Sigmoid colon (tissue), 7 donors: ENCODE data around the gene HEATR5B. TPM values are rescaled to one million over a fixed set of nuclear protein-coding genes. Genes with fewer than 3 reads are reported as not detected.

Source experiments
- DNase-seq: peaks from one replicate; pipeline ENCODE4 v3.0.0-alpha.2; 2019
- H3K27ac ChIP-seq, 4 donors: fragments of 200-600 bp; sonication (generic); one replicate each; pipeline ENCODE4 v1.5.1; 2016 to 2019; ENCODE audit warnings: mild to moderate bottlenecking in 1 of 4
- H3K27me3 ChIP-seq, 3 donors: fragments of 200-600 bp; sonication (generic); one replicate each; pipeline ENCODE4 v1.5.1; 2019; ENCODE audit warnings: mild to moderate bottlenecking in 1 of 3
- H3K36me3 ChIP-seq, 4 donors: fragments of 200-600 bp; sonication (generic); one replicate each; pipeline ENCODE4 v1.5.1; 2016 to 2019
- H3K4me1 ChIP-seq, 4 donors: fragments of 200-600 bp; sonication (generic); one replicate each; pipeline ENCODE4 v1.5.1; 2017 to 2019
- H3K4me3 ChIP-seq, 4 donors: fragments of 200-600 bp; sonication (generic); one replicate each; pipeline ENCODE4 v1.5.1; 2017 to 2019; ENCODE audit warnings: mild to moderate bottlenecking in 2 of 4, moderate library complexity in 1 of 4
- H3K9me3 ChIP-seq, 4 donors: fragments of 200-600 bp in 3 of 4; sonication (generic) in 3 of 4; one replicate each; pipeline versions ENCODE4 v1.5.1 to v1.6.1; 2013 to 2019
- EP300 ChIP-seq, 4 donors: sonication (generic); formaldehyde crosslinking; IDR thresholded peaks; one replicate each; pipeline ENCODE4 v1.6.1; 2017; ENCODE audit warnings: antibody characterized with exemption in 4 of 4
- POLR2A ChIP-seq, 2 donors: fragments of 450-650 bp; IDR thresholded peaks; one replicate each; pipeline ENCODE4 v1.6.1; 2016; ENCODE audit warnings: antibody characterized with exemption in 2 of 2, mild to moderate bottlenecking in 2 of 2, moderate library complexity in 2 of 2
- POLR2AphosphoS5 ChIP-seq, 4 donors: sonication (generic); formaldehyde crosslinking; IDR thresholded peaks; one replicate each; pipeline ENCODE4 v1.6.1; 2017; ENCODE audit warnings: antibody characterized with exemption in 4 of 4
- WGBS, 2 donors: extraction: QIAGEN DNeasy Blood & Tissue Kit; methylation state at CpG; one replicate each; pipeline ENCODE4 v1.1.7; 2013; 5-methylcytosine and 5-hydroxymethylcytosine counted together
- intact Hi-C: fragments of 100-400 bp; cut with DNase I; formaldehyde crosslinking; loops from one replicate; pipeline ENCODE4 v1.15.1; 2023
- polyA plus RNA-seq, 3 donors: library from polyadenylated mRNA; stranded (reverse); fragments of 200-250 nt; gene quantifications; one replicate each; pipeline ENCODE4 v1.2.3, GENCODE V29; 2013
- total RNA-seq, 4 donors: library from RNA; depleted of rRNA; stranded (reverse); fragments of >200 nt; gene quantifications; one replicate each; pipeline ENCODE4 v1.1.0, GENCODE V29; 2016
- TF ChIP-seq, protein P1 (sequence below), 4 experiments: fragments of 450-650 bp in 3 of 4; fragments of 200-600 bp in 1 of 4; IDR thresholded peaks; one replicate each; pipeline ENCODE4 v1.5.1; 2016 to 2019; ENCODE audit warnings: antibody characterized with exemption in 4 of 4, mild to moderate bottlenecking in 3 of 4, moderate library complexity in 2 of 4
- donor health status: healthy with polysubstance abuse.
- donor health status: Bipolar disorder and iron deficiency.
- donor health status: healthy.

HEATR5B gene
- total and polyA plus RNA-seq, 7 donors: 3.0 to 24.7 (median 16.6) TPM

DNA sequence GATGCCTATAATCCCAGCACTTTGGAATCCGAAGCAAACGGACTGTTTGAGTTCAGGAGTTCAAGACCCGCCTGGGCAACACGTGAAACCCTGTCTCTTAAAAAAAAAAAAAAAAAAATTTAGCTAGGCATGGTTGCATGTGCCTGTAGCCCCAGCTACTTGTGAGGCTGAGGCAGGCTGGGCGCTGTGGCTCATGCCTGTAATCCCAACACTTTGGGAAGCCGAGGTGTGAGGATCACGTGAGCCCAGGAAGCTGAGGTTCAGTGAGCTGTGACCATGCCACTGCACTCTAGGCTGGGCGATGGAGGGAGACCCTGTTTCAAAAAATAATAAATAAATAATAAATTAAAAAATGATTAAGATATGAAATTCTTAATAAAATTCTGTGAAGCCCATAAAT lies 108.9 kb downstream of the HEATR5B start:
- H3K27ac ChIP-seq: no peak overlapping the region
- intact Hi-C loops: no loop called here
- TF ChIP-seq POLR2AphosphoS5 (IDR thresholded peaks at IDR 0.05) (no peak), POLR2A (IDR thresholded peaks at IDR 0.05) (no peak), EP300 (IDR thresholded peaks at IDR 0.05) (no peak)
- H3K4me3 ChIP-seq: no peak overlapping the region
- no peaks in the 10 kb centered on the region for H3K27me3 ChIP-seq
- no peaks in the 10 kb centered on the region for H3K9me3 ChIP-seq
- H3K36me3 ChIP-seq: peaks cover 0 to 10% (median 0%) of the 10 kb centered on the region in 4 donors
- 88 to 95% methylated on average over 8 of the region's 8 CpGs for WGBS, 2 donors
- no peak for DNase-seq
- no peaks in the 10 kb centered on the region for H3K4me1 ChIP-seq

DNA sequence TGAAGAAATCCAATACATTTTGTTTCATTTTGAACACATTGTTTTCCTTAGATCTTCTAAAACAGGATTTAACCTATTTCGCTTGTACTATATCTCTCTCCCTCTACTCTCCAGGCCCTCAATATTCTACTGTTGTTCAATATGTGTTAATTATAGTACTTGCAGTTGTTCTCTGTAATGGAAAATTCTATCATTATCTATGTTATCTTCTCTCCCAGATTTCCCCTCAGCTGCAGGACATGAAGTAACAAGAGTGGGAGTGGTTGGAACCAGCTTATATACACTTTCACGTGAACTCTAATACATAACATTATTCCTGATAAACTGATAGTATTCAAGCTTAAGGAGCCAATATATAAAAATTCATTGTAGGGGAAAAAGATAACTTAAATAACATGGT lies 110.9 kb downstream of the HEATR5B start:
- Histone ChIP-seq H3K4me1 (no peaks in the 10 kb centered on the region), H3K36me3 (no peaks in the 10 kb centered on the region), H3K27me3 (no peaks in the 10 kb centered on the region), H3K9me3 (no peaks in the 10 kb centered on the region), H3K27ac (no peak overlapping the region), H3K4me3 (no peak overlapping the region)
- TF ChIP-seq EP300 (IDR thresholded peaks at IDR 0.05) (no peak), POLR2A (IDR thresholded peaks at IDR 0.05) (no peak), POLR2AphosphoS5 (IDR thresholded peaks at IDR 0.05) (no peak)
- TF ChIP-seq, protein P1, sequence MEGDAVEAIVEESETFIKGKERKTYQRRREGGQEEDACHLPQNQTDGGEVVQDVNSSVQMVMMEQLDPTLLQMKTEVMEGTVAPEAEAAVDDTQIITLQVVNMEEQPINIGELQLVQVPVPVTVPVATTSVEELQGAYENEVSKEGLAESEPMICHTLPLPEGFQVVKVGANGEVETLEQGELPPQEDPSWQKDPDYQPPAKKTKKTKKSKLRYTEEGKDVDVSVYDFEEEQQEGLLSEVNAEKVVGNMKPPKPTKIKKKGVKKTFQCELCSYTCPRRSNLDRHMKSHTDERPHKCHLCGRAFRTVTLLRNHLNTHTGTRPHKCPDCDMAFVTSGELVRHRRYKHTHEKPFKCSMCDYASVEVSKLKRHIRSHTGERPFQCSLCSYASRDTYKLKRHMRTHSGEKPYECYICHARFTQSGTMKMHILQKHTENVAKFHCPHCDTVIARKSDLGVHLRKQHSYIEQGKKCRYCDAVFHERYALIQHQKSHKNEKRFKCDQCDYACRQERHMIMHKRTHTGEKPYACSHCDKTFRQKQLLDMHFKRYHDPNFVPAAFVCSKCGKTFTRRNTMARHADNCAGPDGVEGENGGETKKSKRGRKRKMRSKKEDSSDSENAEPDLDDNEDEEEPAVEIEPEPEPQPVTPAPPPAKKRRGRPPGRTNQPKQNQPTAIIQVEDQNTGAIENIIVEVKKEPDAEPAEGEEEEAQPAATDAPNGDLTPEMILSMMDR (IDR thresholded peaks at IDR 0.05): no peak
- WGBS, 2 donors: 80 to 89% methylated on average over 2 of the region's 2 CpGs
- intact Hi-C loops: no loop called here
- no peak for DNase-seq

GRCh38 chr2:36971990-36972389 lies 112.2 kb downstream of the HEATR5B start:
- Histone ChIP-seq H3K27me3 (no peaks in the 10 kb centered on the region), H3K36me3 (no peaks in the 10 kb centered on the region), H3K4me3 (no peak overlapping the region), H3K27ac (no peak overlapping the region), H3K9me3 (no peaks in the 10 kb centered on the region), H3K4me1 (no peaks in the 10 kb centered on the region)
- no peak for DNase-seq
- TF ChIP-seq, protein P1 (IDR thresholded peaks at IDR 0.05): no peak
- TF ChIP-seq POLR2A (IDR thresholded peaks at IDR 0.05) (no peak), POLR2AphosphoS5 (IDR thresholded peaks at IDR 0.05) (no peak), EP300 (IDR thresholded peaks at IDR 0.05) (no peak)
- intact Hi-C loops: no loop called here

DNA sequence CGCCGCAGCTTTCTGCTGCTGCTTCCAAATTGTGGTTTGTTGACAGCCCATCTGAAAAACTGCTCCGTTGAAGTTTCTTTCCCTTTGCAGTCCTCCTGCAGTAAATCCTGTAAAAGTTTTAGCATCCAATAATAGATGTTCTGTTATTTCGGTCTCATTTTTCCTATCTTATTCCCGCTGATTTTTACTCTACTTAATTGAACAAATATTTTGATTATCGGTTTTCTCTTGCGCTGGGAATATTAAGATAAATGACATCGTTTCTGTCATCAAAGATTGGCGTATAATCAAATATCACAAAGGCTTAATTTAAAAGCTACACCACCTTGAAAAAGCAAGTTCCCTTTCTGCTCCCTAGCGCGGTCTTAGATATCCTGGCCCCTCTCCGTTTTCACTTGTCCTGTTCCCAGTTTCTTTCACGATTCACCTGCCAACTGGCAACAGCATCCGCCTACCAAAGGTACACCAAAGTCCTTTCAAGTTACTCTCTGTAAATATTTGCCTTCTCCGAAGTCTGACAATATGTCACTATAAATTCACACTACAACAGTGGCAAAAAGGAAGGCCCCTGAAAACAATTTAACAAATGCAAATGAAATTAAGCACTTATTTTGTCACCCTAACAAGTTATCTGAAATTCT lies 116.8 kb downstream of the HEATR5B start:
- TF ChIP-seq, protein P1 (IDR thresholded peaks at IDR 0.05): no peak
- TF ChIP-seq POLR2AphosphoS5 (IDR thresholded peaks at IDR 0.05) (no peak), EP300 (IDR thresholded peaks at IDR 0.05) (no peak), POLR2A (IDR thresholded peaks at IDR 0.05) (no peak)
- 8 to 24% methylated on average over 15 of the region's 15 CpGs for WGBS, 2 donors
- DNase-seq: no peak

GRCh38 chr2:36966370-36967235 lies 117.6 kb downstream of the HEATR5B start, which contains the start of gene STRN:
Gene STRN, minus strand, starts transcription at chr2:36966536. Its CDS starts 73 bp downstream, at chr2:36966463.
- intact Hi-C loops: no loop called here

More for the DNA sequence above, 116.8 kb downstream of the HEATR5B start:
- Histone ChIP-seq H3K27ac (peak overlapping the region; percentile 80 to 90 (median 84)), H3K4me1 (peaks cover 0 to 15% (median 7%) of the 10 kb centered on the region in 4 donors), H3K9me3 (no peaks in the 10 kb centered on the region), H3K4me3 (peak overlapping the region; percentile 65 to 99 (median 94)), H3K36me3 (no peaks in the 10 kb centered on the region), H3K27me3 (no peaks in the 10 kb centered on the region)
- intact Hi-C loops: no loop called here

More at GRCh38 chr2:36966370-36967235, 117.6 kb downstream of the HEATR5B start, which contains the start of gene STRN:
- Histone ChIP-seq H3K9me3 (no peaks in the 10 kb centered on the region), H3K4me3 (peak within 1 kb of the TSS; percentile 86 to 99 (median 94)), H3K27ac (peak within 1 kb of the TSS; percentile 87 to 90 (median 90)), H3K36me3 (no peaks in the 10 kb centered on the region), H3K4me1 (peaks cover 0 to 15% (median 7%) of the 10 kb centered on the region in 4 donors), H3K27me3 (no peaks in the 10 kb centered on the region)
- TF ChIP-seq POLR2A (IDR thresholded peaks at IDR 0.05) (peak; percentile 42 to 58), POLR2AphosphoS5 (IDR thresholded peaks at IDR 0.05) (peak; percentile 65 to 93 (median 89)), EP300 (IDR thresholded peaks at IDR 0.05) (peak in 1 of 4 donors; percentile 52)
- TF ChIP-seq, protein P1 (IDR thresholded peaks at IDR 0.05): no peak
- peak; percentile 97 for DNase-seq
- 0 to 1% methylated on average over 91 of the region's 91 CpGs for WGBS, 2 donors
